Liver (tissue), 3 donors: ENCODE measurements around the gene ENAH.

ENCODE experiments used
- CTCF ChIP-seq: fragments of 150-350 bp; IDR thresholded peaks from 2 replicates; pipeline ENCODE4 v1.5.1; 2017; ENCODE audit warnings: improper control_type of control experiment, low read depth, low read length; ENCODE audit not compliant: missing input control
- GABPA ChIP-seq, 2 donors: IDR thresholded peaks in 1 of 2; conservative IDR thresholded peaks in 1 of 2; 2 replicates each; pipeline ENCODE4 v1.6.1; 2016; ENCODE audit warnings: antibody characterized with exemption in 2 of 2, mild to moderate bottlenecking in 1 of 2, moderate library complexity in 1 of 2
- YY1 ChIP-seq: IDR thresholded peaks from 2 replicates; pipeline ENCODE4 v1.6.1; 2016; ENCODE audit warnings: antibody characterized with exemption, mild to moderate bottlenecking
- donor health status: healthy.
- donor health status: healthy.

- no peak for TF ChIP-seq GABPA (IDR thresholded peaks at IDR 0.05 in 1 of 2, conservative IDR thresholded peaks at IDR 0.05 in 1 of 2)
- no peak for TF ChIP-seq CTCF
- TF ChIP-seq YY1, result no peak
Measured at GRCh38 chr1:225451340-225451739, 201.6 kb downstream of the ENAH start.
